Hepatocyte (in vitro differentiated cells): Measurements from ENCODE around the gene RIOK3. TPM values are rescaled to one million over a fixed set of nuclear protein-coding genes. Genes with fewer than 3 reads are reported as not detected.
A peak's percentile ranks its signal among the peaks of the same experiment; 100 is the strongest.

Source experiments
- DNase-seq: peaks from one replicate; pipeline ENCODE4 v3.0.0-alpha.2; 2016; ENCODE audit warnings: low spot score
- H2AFZ ChIP-seq: fragments of 200-600 bp; sonication (generic); 2 replicates; pipeline ENCODE4 v1.6.0; 2016; ENCODE audit warnings: antibody characterized with exemption, mild to moderate bottlenecking
- H3K27ac ChIP-seq: fragments of 200-600 bp; sonication (generic); 2 replicates; pipeline ENCODE4 v1.5.1; 2016; ENCODE audit warnings: mild to moderate bottlenecking
- H3K27me3 ChIP-seq: fragments of 200-600 bp; sonication (generic); 2 replicates; pipeline ENCODE4 v1.6.1; 2016
- H3K36me3 ChIP-seq: fragments of 200-600 bp; sonication (generic); replicated peaks from 2 replicates; pipeline ENCODE4 v1.5.1; 2016; ENCODE audit warnings: low read depth; ENCODE audit not compliant: insufficient read depth
- H3K4me1 ChIP-seq: fragments of 200-600 bp; sonication (generic); 2 replicates; pipeline ENCODE4 v1.5.1; 2016; ENCODE audit warnings: mild to moderate bottlenecking, moderate library complexity; ENCODE audit not compliant: insufficient read depth
- H3K4me2 ChIP-seq: fragments of 200-600 bp; sonication (generic); 2 replicates; pipeline ENCODE4 v1.6.0; 2016
- H3K4me3 ChIP-seq: fragments of 200-600 bp; sonication (generic); 2 replicates; pipeline ENCODE4 v1.5.1; 2016; ENCODE audit warnings: mild to moderate bottlenecking
- H3K79me2 ChIP-seq: fragments of 200-600 bp; sonication (generic); 2 replicates; pipeline ENCODE4 v1.6.0; 2017; ENCODE audit warnings: mild to moderate bottlenecking
- H3K9me2 ChIP-seq: fragments of 200-600 bp; sonication (generic); replicated peaks from 2 replicates; pipeline ENCODE4 v1.6.0; 2017; ENCODE audit warnings: mild to moderate bottlenecking; ENCODE audit not compliant: insufficient read depth
- H3K9me3 ChIP-seq: fragments of 200-600 bp; sonication (generic); 2 replicates; pipeline ENCODE4 v1.5.1; 2016; ENCODE audit warnings: low read depth, mild to moderate bottlenecking
- H4K20me1 ChIP-seq: fragments of 200-600 bp; sonication (generic); 2 replicates; pipeline ENCODE4 v1.6.0; 2016; ENCODE audit warnings: mild to moderate bottlenecking; ENCODE audit not compliant: insufficient read depth, poor library complexity, severe bottlenecking
- CTCF ChIP-seq: fragments of 200-600 bp; sonication (generic); IDR thresholded peaks from 2 replicates; pipeline ENCODE4 v1.5.1; 2016; ENCODE audit warnings: antibody characterized with exemption, mild to moderate bottlenecking; ENCODE audit not compliant: poor library complexity
- EZH2 ChIP-seq: fragments of 200-600 bp; sonication (generic); IDR thresholded peaks from 2 replicates; pipeline ENCODE4 v1.6.1; 2016; ENCODE audit warnings: antibody characterized with exemption, mild to moderate bottlenecking, borderline replicate concordance
- EZH2phosphoT487 ChIP-seq: fragments of 200-600 bp; sonication (generic); IDR thresholded peaks from one replicate; pipeline ENCODE4 v1.6.1; 2018; ENCODE audit warnings: antibody characterized with exemption, mild to moderate bottlenecking, low read depth, moderate library complexity; ENCODE audit not compliant: unreplicated experiment, severe bottlenecking
- WGBS: methylation state at CpG from one replicate; pipeline ENCODE4 v1.1.6; 2016; ENCODE audit warnings: low lambda C conversion rate; ENCODE audit errors: missing lambda C conversion rate; 5-methylcytosine and 5-hydroxymethylcytosine counted together
- polyA plus RNA-seq: library from polyadenylated mRNA; unstranded; fragments of >200 nt; fragmentation: Nextera tagmentation; extraction: Ambion mirVana; gene quantifications from 2 replicates; pipeline ENCODE4 v1.2.1, GENCODE V29; 2016
- total RNA-seq: library from RNA; depleted of rRNA; stranded (reverse); fragments of >200 nt; gene quantifications from 2 replicates; pipeline ENCODE4 v1.2.3, GENCODE V29; 2014

RIOK3 gene
- total and polyA plus RNA-seq, 2 experiments from 2014 or later, result 53.9 to 95.2 TPM

GRCh38 chr18:23451491-23451890 lies 1.6 kb upstream of the RIOK3 start:
- no peak for DNase-seq
- H3K36me3 ChIP-seq, result no peaks in the 10 kb centered on the region
- peak overlapping the region; percentile 97 for H3K27ac ChIP-seq
- peaks cover 7% of the 10 kb centered on the region for H4K20me1 ChIP-seq
- peaks cover 6% of the 10 kb centered on the region for H3K4me1 ChIP-seq
- H2AFZ ChIP-seq, result no peak overlapping the region
- no peak overlapping the region for H3K4me2 ChIP-seq
- H3K79me2 ChIP-seq, result peaks cover 32% of the 10 kb centered on the region
- TF ChIP-seq EZH2, result no peak
- no peak for TF ChIP-seq EZH2phosphoT487
- TF ChIP-seq CTCF, result no peak
- H3K9me2 ChIP-seq, result no peaks in the 10 kb centered on the region
- 98% methylated on average over 6 of the region's 6 CpGs for WGBS
- H3K27me3 ChIP-seq, result no peaks in the 10 kb centered on the region
- no peaks in the 10 kb centered on the region for H3K9me3 ChIP-seq
- no peak overlapping the region for H3K4me3 ChIP-seq

- peak overlapping the region; percentile 75 for H3K4me2 ChIP-seq
- peaks cover 41% of the 10 kb centered on the region for H3K79me2 ChIP-seq
- TF ChIP-seq EZH2phosphoT487 (no peak), CTCF (no peak), EZH2 (no peak)
- peak overlapping the region; percentile 97 for H3K27ac ChIP-seq
- no peaks in the 10 kb centered on the region for H3K9me3 ChIP-seq
- H3K9me2 ChIP-seq, result no peaks in the 10 kb centered on the region
- no peaks in the 10 kb centered on the region for H3K36me3 ChIP-seq
- no peak for DNase-seq
- H3K4me3 ChIP-seq, result peak overlapping the region; percentile 44
- no peaks in the 10 kb centered on the region for H3K27me3 ChIP-seq
- H3K4me1 ChIP-seq, result peaks cover 6% of the 10 kb centered on the region
- WGBS, result 68% methylated on average over 3 of the region's 3 CpGs
- H2AFZ ChIP-seq, result peak overlapping the region; percentile 60
- peaks cover 14% of the 10 kb centered on the region for H4K20me1 ChIP-seq
These were observed 750 bp upstream of the RIOK3 start for GRCh38 chr18:23452347-23452727.

- peak overlapping the region; percentile 74 for H3K4me2 ChIP-seq
- peaks cover 6% of the 10 kb centered on the region for H3K4me1 ChIP-seq
- H3K4me3 ChIP-seq, result peak overlapping the region; percentile 78
- H4K20me1 ChIP-seq, result peaks cover 26% of the 10 kb centered on the region
- peak overlapping the region; percentile 97 for H3K27ac ChIP-seq
- peak overlapping the region; percentile 45 for H2AFZ ChIP-seq
- H3K27me3 ChIP-seq, result no peaks in the 10 kb centered on the region
- peaks cover 54% of the 10 kb centered on the region for H3K79me2 ChIP-seq
- TF ChIP-seq EZH2phosphoT487, result no peak
- no peak for TF ChIP-seq CTCF
- no peak for TF ChIP-seq EZH2
- H3K9me2 ChIP-seq, result no peaks in the 10 kb centered on the region
- H3K36me3 ChIP-seq, result no peaks in the 10 kb centered on the region
- 2% methylated on average over 10 of the region's 11 CpGs for WGBS
- H3K9me3 ChIP-seq, result no peaks in the 10 kb centered on the region
- peak; percentile 46 for DNase-seq
These were observed 582 bp downstream of the RIOK3 start for GRCh38 chr18:23453680-23454058.

GRCh38 chr18:23456835-23457234 lies 3.7 kb downstream of the RIOK3 start:
- Histone ChIP-seq H3K4me1 (peaks cover 18% of the 10 kb centered on the region), H3K79me2 (peaks cover 84% of the 10 kb centered on the region), H3K9me2 (no peaks in the 10 kb centered on the region), H3K9me3 (no peaks in the 10 kb centered on the region), H3K4me2 (no peak overlapping the region), H3K4me3 (no peak overlapping the region), H3K27me3 (no peaks in the 10 kb centered on the region), H3K27ac (no peak overlapping the region), H3K36me3 (no peaks in the 10 kb centered on the region), H4K20me1 (peaks cover 57% of the 10 kb centered on the region), H2AFZ (no peak overlapping the region)
- no peak for DNase-seq
- TF ChIP-seq CTCF, result no peak
- no peak for TF ChIP-seq EZH2phosphoT487
- TF ChIP-seq EZH2, result no peak
- WGBS, result 96% methylated on average over 2 of the region's 2 CpGs
